MM.1S (cell line): ENCODE data around the gene NDUFV3.
"Not testable (repeated sequence)": the region's sequence is repeated elsewhere in the genome, so short reads cannot be mapped to it uniquely, and the experiment has no call there.

Experiments
- EZH2 ChIP-seq: fragments of 300-600 bp; sonication (generic); optimal IDR thresholded peaks from 2 replicates; pipeline ENCODE3; 2017; ENCODE audit warnings: low read depth, mild to moderate bottlenecking, antibody characterized with exemption, low read length, mixed read lengths
- TF ChIP-seq, protein P1 (sequence below): fragments of 300-600 bp; sonication (generic); IDR thresholded peaks from 2 replicates; pipeline ENCODE4 v1.5.1; 2016; ENCODE audit warnings: antibody characterized with exemption, low read length, mixed read lengths

- TF ChIP-seq, protein P1, sequence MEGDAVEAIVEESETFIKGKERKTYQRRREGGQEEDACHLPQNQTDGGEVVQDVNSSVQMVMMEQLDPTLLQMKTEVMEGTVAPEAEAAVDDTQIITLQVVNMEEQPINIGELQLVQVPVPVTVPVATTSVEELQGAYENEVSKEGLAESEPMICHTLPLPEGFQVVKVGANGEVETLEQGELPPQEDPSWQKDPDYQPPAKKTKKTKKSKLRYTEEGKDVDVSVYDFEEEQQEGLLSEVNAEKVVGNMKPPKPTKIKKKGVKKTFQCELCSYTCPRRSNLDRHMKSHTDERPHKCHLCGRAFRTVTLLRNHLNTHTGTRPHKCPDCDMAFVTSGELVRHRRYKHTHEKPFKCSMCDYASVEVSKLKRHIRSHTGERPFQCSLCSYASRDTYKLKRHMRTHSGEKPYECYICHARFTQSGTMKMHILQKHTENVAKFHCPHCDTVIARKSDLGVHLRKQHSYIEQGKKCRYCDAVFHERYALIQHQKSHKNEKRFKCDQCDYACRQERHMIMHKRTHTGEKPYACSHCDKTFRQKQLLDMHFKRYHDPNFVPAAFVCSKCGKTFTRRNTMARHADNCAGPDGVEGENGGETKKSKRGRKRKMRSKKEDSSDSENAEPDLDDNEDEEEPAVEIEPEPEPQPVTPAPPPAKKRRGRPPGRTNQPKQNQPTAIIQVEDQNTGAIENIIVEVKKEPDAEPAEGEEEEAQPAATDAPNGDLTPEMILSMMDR: not testable (repeated sequence)
- TF ChIP-seq EZH2: not testable (repeated sequence)
Measured at GRCh38 chr21:42933973-42934372, 40.9 kb downstream of the NDUFV3 start.
